HG02759 (cell line): ENCODE data around the gene ZNF408.

Experiments
- ATAC-seq: cut with Tn5 transposase; IDR thresholded peaks from one replicate; pipeline ENCODE4 v1.9.1; 2021; ENCODE audit warnings: mild to moderate bottlenecking, moderate library complexity; ENCODE audit not compliant: unreplicated experiment

Gene ZNF408

GRCh38 chr11:46725338-46726205 lies 24.7 kb downstream of the ZNF408 start:
- no peak for ATAC-seq

- ATAC-seq: no peak
These were observed 25.5 kb downstream of the ZNF408 start for GRCh38 chr11:46726206-46726862.

- no peak for ATAC-seq
These were observed 27.3 kb downstream of the ZNF408 start for GRCh38 chr11:46727952-46728658.

GRCh38 chr11:46728659-46729040 lies 27.8 kb downstream of the ZNF408 start:
- ATAC-seq: no peak

- no peak for ATAC-seq
These were observed 28.5 kb downstream of the ZNF408 start for GRCh38 chr11:46729110-46730027.

GRCh38 chr11:46731545-46731944 lies 30.7 kb downstream of the ZNF408 start:
- ATAC-seq: no peak

GRCh38 chr11:46733234-46733633 lies 32.4 kb downstream of the ZNF408 start:
- no peak for ATAC-seq

GRCh38 chr11:46736146-46736545 lies 35.3 kb downstream of the ZNF408 start:
- ATAC-seq: no peak

GRCh38 chr11:46736615-46737014 lies 35.8 kb downstream of the ZNF408 start:
- ATAC-seq: no peak

- no peak for ATAC-seq
These were observed 36.9 kb downstream of the ZNF408 start for GRCh38 chr11:46737699-46738098.

GRCh38 chr11:46738887-46739286 lies 38.1 kb downstream of the ZNF408 start:
- ATAC-seq: no peak

- ATAC-seq: no peak
These were observed 41.0 kb downstream of the ZNF408 start for GRCh38 chr11:46741600-46742484.

GRCh38 chr11:46743043-46743442 lies 42.2 kb downstream of the ZNF408 start:
- no peak for ATAC-seq

GRCh38 chr11:46743693-46744339 lies 43.0 kb downstream of the ZNF408 start:
- ATAC-seq: no peak

GRCh38 chr11:46745328-46745727 lies 44.5 kb downstream of the ZNF408 start:
- no peak for ATAC-seq

- no peak for ATAC-seq
These were observed 45.2 kb downstream of the ZNF408 start for GRCh38 chr11:46745995-46746394.

GRCh38 chr11:46747150-46747549 lies 46.3 kb downstream of the ZNF408 start:
- no peak for ATAC-seq
